Measurements from ENCODE around the gene ZNF593.

ZNF593 gene

GRCh38 chr1:26169669-26170471, at the start of gene ZNF593:
ZNF593 (plus strand) TSS chr1:26169908; CDS start chr1:26169984, 76 bp downstream.
- DNase-seq (ENCODE audit: low spot score), result peak; percentile 97

- no peak for DNase-seq (ENCODE audit: low spot score)
Measured at GRCh38 chr1:26121854-26122773, 47.6 kb upstream of the ZNF593 start.

- DNase-seq (ENCODE audit: low spot score), result no peak
Measured at GRCh38 chr1:26122988-26123973, 46.4 kb upstream of the ZNF593 start.

GRCh38 chr1:26124418-26125331, 45.0 kb upstream of the ZNF593 start:
- no peak for DNase-seq (ENCODE audit: low spot score)

- no peak for DNase-seq (ENCODE audit: low spot score)
Measured at GRCh38 chr1:26125382-26125781, 44.3 kb upstream of the ZNF593 start.

GRCh38 chr1:26125946-26126320, 43.8 kb upstream of the ZNF593 start:
- no peak for DNase-seq (ENCODE audit: low spot score)

GRCh38 chr1:26126321-26127084, 43.2 kb upstream of the ZNF593 start:
- DNase-seq (ENCODE audit: low spot score), result no peak

- DNase-seq (ENCODE audit: low spot score), result no peak
Measured at GRCh38 chr1:26127235-26128163, 42.2 kb upstream of the ZNF593 start.

- no peak for DNase-seq (ENCODE audit: low spot score)
Measured at GRCh38 chr1:26129778-26130177, 39.9 kb upstream of the ZNF593 start.

- no peak for DNase-seq (ENCODE audit: low spot score)
Measured at GRCh38 chr1:26130695-26131094, 39.0 kb upstream of the ZNF593 start.

- DNase-seq (ENCODE audit: low spot score), result no peak
Measured at GRCh38 chr1:26132128-26132833, 37.4 kb upstream of the ZNF593 start.

- DNase-seq (ENCODE audit: low spot score), result no peak
Measured at GRCh38 chr1:26132834-26133167, 36.9 kb upstream of the ZNF593 start.

- DNase-seq (ENCODE audit: low spot score), result no peak
Measured at GRCh38 chr1:26134466-26134865, 35.2 kb upstream of the ZNF593 start.

- DNase-seq (ENCODE audit: low spot score), result no peak
Measured at GRCh38 chr1:26138974-26139558, 30.6 kb upstream of the ZNF593 start.

GRCh38 chr1:26142159-26142558, 27.5 kb upstream of the ZNF593 start:
- no peak for DNase-seq (ENCODE audit: low spot score)

GRCh38 chr1:26145041-26145959, 24.4 kb upstream of the ZNF593 start:
- DNase-seq (ENCODE audit: low spot score), result peak; percentile 83

GRCh38 chr1:26145960-26146294, 23.8 kb upstream of the ZNF593 start:
- DNase-seq (ENCODE audit: low spot score), result no peak
